H54 (cell line): ENCODE measurements around the gene ZNF57.
"Not testable (repeated sequence)": the region's sequence is repeated elsewhere in the genome, so short reads cannot be mapped to it uniquely, and the experiment has no call there.

Experiments
- DNase-seq: peaks from one replicate; pipeline ENCODE4 v3.0.0; 2011; ENCODE audit warnings: low spot score, mixed read lengths; ENCODE audit not compliant: insufficient read length
- FAIRE-seq: peaks from 3 replicates; lab custom pipeline; 2011; peaks lifted over from hg19 to GRCh38; lab: Jason Lieb, UNC
- POLR2A ChIP-seq: IDR thresholded peaks from 2 replicates; pipeline ENCODE4 v1.6.1; 2011; ENCODE audit warnings: low read depth, mild to moderate bottlenecking, low read length

Gene ZNF57

DNA sequence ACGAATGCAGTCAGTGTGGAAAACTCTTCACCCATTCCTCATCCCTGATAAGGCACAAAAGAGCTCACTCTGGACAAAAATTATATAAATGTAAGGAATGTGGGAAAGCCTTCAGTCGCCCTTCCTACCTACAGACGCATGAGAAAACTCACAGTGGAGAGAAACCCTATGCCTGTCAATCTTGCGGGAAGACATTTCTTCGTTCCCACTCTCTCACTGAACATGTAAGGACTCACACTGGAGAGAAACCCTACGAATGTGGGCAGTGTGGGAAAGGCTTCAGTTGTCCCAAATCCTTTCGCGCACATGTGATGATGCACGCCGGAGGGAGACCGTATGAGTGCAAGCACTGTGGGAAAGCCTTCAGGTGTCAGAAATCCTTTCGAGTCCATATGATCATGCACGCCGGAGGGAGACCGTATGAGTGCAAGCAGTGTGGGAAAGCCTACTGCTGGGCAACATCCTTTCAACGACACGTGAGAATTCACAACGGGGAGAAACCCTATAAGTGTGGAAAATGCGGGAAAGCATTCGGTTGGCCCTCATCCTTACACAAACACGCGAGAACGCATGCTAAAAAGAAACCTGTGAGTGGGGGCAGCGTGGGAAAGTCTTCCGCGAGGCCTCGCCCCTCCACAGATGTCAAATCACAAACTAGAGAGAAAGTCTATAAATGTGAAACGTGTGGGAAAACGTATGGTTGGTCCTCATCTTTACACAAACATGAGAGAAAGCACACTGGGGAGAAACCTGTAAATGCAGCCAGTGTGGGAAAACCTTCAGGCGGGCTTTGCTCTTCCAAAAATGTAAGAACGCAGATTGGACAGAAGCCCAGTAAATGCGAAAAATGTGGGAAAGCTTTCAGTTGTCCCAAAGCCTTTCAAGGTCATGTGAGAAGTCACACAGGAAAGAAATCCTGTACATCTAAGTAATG is 23.1 kb upstream of the ZNF57 start:
- TF ChIP-seq POLR2A, result no peak
- FAIRE-seq (no peak), DNase-seq (no peak)

GRCh38 chr19:2883686-2884439 is 16.9 kb upstream of the ZNF57 start:
- TF ChIP-seq POLR2A, result no peak
- no peak for FAIRE-seq

GRCh38 chr19:2885736-2886135 is 15.0 kb upstream of the ZNF57 start:
- FAIRE-seq (no peak), DNase-seq (no peak)
- TF ChIP-seq POLR2A, result no peak

More at GRCh38 chr19:2883686-2884439, 16.9 kb upstream of the ZNF57 start:
- no peak for DNase-seq

- FAIRE-seq, result peak; percentile 77
- TF ChIP-seq POLR2A, result no peak
- peak; percentile 61 for DNase-seq
Measured at GRCh38 chr19:2887391-2887914, 13.3 kb upstream of the ZNF57 start.

- DNase-seq (no peak), FAIRE-seq (no peak)
- TF ChIP-seq POLR2A, result no peak
Measured at GRCh38 chr19:2888731-2889224, 11.9 kb upstream of the ZNF57 start.

- FAIRE-seq, DNase-seq: not testable (repeated sequence)
Measured at GRCh38 chr19:2890531-2890930, 10.2 kb upstream of the ZNF57 start.

- FAIRE-seq, result no peak
- no peak for TF ChIP-seq POLR2A
- no peak for DNase-seq
Measured at GRCh38 chr19:2896694-2897093, 4.0 kb upstream of the ZNF57 start.

- no peak for TF ChIP-seq POLR2A
- FAIRE-seq (no peak), DNase-seq (no peak)
Measured at GRCh38 chr19:2902590-2903218, 2.0 kb downstream of the ZNF57 start.

DNA sequence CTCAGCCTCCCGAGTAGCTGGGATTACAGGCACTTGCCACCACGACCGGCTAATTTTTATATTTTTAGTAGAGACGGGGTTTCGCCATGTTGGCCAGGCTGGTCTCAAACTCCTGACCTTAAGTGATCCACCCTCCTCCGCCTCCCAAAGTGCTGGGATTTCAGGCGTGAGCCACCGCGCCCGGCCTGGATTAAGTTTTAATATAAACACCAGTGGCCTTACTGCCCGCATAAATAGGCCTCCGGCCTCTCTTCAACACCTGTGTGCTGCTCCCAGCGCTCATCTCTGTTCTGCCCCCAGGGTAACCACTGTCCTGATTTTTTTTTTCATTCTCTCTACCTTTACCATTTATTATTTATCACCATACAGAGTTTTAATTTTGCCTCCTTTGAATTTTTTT is 2.6 kb downstream of the ZNF57 start:
- FAIRE-seq, DNase-seq: not testable (repeated sequence)

DNA sequence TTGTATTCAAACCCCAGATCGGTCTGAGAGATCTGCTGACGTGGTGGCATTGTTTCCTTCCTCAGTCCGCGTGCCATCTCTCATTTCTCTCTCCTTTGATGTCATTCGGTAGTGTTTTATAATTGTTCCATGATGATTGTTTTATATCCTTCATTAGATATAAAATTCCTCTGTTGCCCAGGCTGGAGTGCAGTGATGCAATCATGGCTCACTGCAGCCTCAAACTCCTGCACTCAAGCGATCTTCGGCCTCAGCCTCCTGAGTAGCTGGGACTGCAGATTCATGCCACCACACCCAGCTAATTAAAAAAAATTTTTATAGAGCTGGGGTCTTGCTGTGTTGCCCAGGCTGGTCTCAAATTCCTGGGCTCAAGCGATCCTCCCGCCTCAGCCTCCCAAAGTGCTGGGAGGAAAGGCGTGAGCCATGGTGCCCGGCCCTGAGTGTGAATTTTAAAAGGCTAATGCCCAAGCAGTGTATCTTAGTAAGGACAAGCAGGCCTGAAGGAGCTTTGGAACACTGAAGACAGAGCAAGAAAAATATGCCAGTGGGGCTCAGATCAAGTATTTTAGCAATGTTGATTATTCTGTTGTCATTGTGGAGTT is 5.3 kb downstream of the ZNF57 start:
- no peak for TF ChIP-seq POLR2A
- DNase-seq, result no peak
- FAIRE-seq, result no peak

- FAIRE-seq (no peak), DNase-seq (no peak)
- TF ChIP-seq POLR2A, result no peak
Measured at GRCh38 chr19:2906631-2907195, 6.0 kb downstream of the ZNF57 start.

GRCh38 chr19:2912306-2912705 is 11.6 kb downstream of the ZNF57 start:
- no peak for TF ChIP-seq POLR2A
- no peak for FAIRE-seq
- DNase-seq, result no peak
